ENCODE results near the gene TXLNG. TPM values are rescaled to one million over a fixed set of nuclear protein-coding genes. Genes with fewer than 3 reads are reported as not detected.
"Not testable (repeated sequence)": the region's sequence is repeated elsewhere in the genome, so short reads cannot be mapped to it uniquely, and the experiment has no call there.

TXLNG gene
- total RNA-seq, 5 donors from 2014 or later (not counting 1 experiment from before 2014, with no cell fraction given) = 16.4 to 24.0 (median 17.9) TPM

GRCh38 chrX:16779815-16780214 lies 6.5 kb upstream of the TXLNG start:
- H3K27me3 Mint-ChIP-seq; CTCF ChIA-PET; ATAC-seq (replicated peaks in 1 of 4); H3K4me3 ChIP-seq (ENCODE audit: control insufficient read depth in 1 of 2, extremely low read depth in 1 of 2, low read length in 1 of 2); H3K4me1 Mint-ChIP-seq; DNase-seq; H3K9me3 Mint-ChIP-seq; POLR2A ChIA-PET; H3K36me3 Mint-ChIP-seq; H3K27ac Mint-ChIP-seq; H3K36me3 ChIP-seq (ENCODE audit: control insufficient read depth in 2 of 2, extremely low read depth in 1 of 2, insufficient read depth in 1 of 2, low read length in 1 of 2); H3K27ac ChIP-seq (ENCODE audit: low read length); H3K4me1 ChIP-seq (ENCODE audit: control insufficient read depth in 1 of 2, extremely low read depth in 1 of 2, insufficient read depth in 2 of 2, low read length in 2 of 2); H3K4me3 Mint-ChIP-seq; H3K27me3 ChIP-seq (replicated peaks in 1 of 2; ENCODE audit: control insufficient read depth in 2 of 2, extremely low read depth in 1 of 2, insufficient read depth in 2 of 2, low read length in 1 of 2); H3K9me3 ChIP-seq: not testable (repeated sequence)
- no CpG with 5 or more reads among the region's 2 CpGs for WGBS (ENCODE audit: insufficient coverage)

GRCh38 chrX:16783452-16783851 lies 2.8 kb upstream of the TXLNG start:
- Mint-ChIP-seq H3K27me3 (no peaks in the 10 kb centered on the region), H3K4me3 (no peak overlapping the region), H3K4me1 (peaks cover 17 to 22% (median 19%) of the 10 kb centered on the region in 3 donors), H3K27ac (no peak overlapping the region), H3K36me3 (no peaks in the 10 kb centered on the region), H3K9me3 (no peaks in the 10 kb centered on the region)
- Histone ChIP-seq H3K4me3 (ENCODE audit: control insufficient read depth in 1 of 2, extremely low read depth in 1 of 2, low read length in 1 of 2) (no peak overlapping the region), H3K27me3 (replicated peaks in 1 of 2; ENCODE audit: control insufficient read depth in 2 of 2, extremely low read depth in 1 of 2, insufficient read depth in 2 of 2, low read length in 1 of 2) (no peaks in the 10 kb centered on the region), H3K9me3 (no peaks in the 10 kb centered on the region), H3K27ac (ENCODE audit: low read length) (no peak overlapping the region), H3K4me1 (ENCODE audit: control insufficient read depth in 1 of 2, extremely low read depth in 1 of 2, insufficient read depth in 2 of 2, low read length in 2 of 2) (peaks cover 5 to 10% of the 10 kb centered on the region in 2 experiments), H3K36me3 (ENCODE audit: control insufficient read depth in 2 of 2, extremely low read depth in 1 of 2, insufficient read depth in 1 of 2, low read length in 1 of 2) (no peaks in the 10 kb centered on the region)
- ATAC-seq (replicated peaks in 1 of 4) (no peak), DNase-seq (no peak)
- ChIA-PET POLR2A (interaction anchor here in 1 of 2 donors (1.1 kb wide), 1 partner anchor 18 kb away, joined by 5 read pairs; no protein-coding TSS in a partner anchor), CTCF (interaction anchor here in 1 of 2 donors (0.6 to 0.7 kb wide), 2 partner anchors 12 to 76 kb away, joined by 3 read pairs; no protein-coding TSS in a partner anchor)
- WGBS (ENCODE audit: insufficient coverage) = 100% methylated on average over 1 of the region's 17 CpGs

- H3K36me3 ChIP-seq (ENCODE audit: control insufficient read depth in 2 of 2, extremely low read depth in 1 of 2, insufficient read depth in 1 of 2, low read length in 1 of 2); H3K27ac ChIP-seq (ENCODE audit: low read length); H3K9me3 Mint-ChIP-seq; H3K4me3 ChIP-seq (ENCODE audit: control insufficient read depth in 1 of 2, extremely low read depth in 1 of 2, low read length in 1 of 2); H3K36me3 Mint-ChIP-seq; CTCF ChIA-PET; ATAC-seq (replicated peaks in 1 of 4); POLR2A ChIA-PET; H3K9me3 ChIP-seq; H3K27me3 ChIP-seq (replicated peaks in 1 of 2; ENCODE audit: control insufficient read depth in 2 of 2, extremely low read depth in 1 of 2, insufficient read depth in 2 of 2, low read length in 1 of 2); H3K27ac Mint-ChIP-seq; DNase-seq; H3K27me3 Mint-ChIP-seq: not testable (repeated sequence)
- no CpG with 5 or more reads among the region's 18 CpGs for WGBS (ENCODE audit: insufficient coverage)
- H3K4me1 ChIP-seq (ENCODE audit: control insufficient read depth in 1 of 2, extremely low read depth in 1 of 2, insufficient read depth in 2 of 2, low read length in 2 of 2) = peaks cover 5 to 10% of the 10 kb centered on the region in 2 experiments
- Mint-ChIP-seq H3K4me3 (peak overlapping the region in 1 of 3 donors; percentile 13), H3K4me1 (peaks cover 17 to 22% (median 19%) of the 10 kb centered on the region in 3 donors)
These were observed 1.8 kb upstream of the TXLNG start for GRCh38 chrX:16784440-16784839.

- 0% methylated on average over 18 of the region's 39 CpGs for WGBS (ENCODE audit: insufficient coverage)
- ChIA-PET CTCF (no interaction called here), POLR2A (interaction anchor here in 1 of 2 donors (0.7 kb wide), 1 partner anchor 957 kb away, joined by 4 read pairs; no protein-coding TSS in a partner anchor)
- peak overlapping the region; percentile 89 to 97 (median 96) for H3K4me3 Mint-ChIP-seq
- no peaks in the 10 kb centered on the region for H3K9me3 Mint-ChIP-seq
- Histone ChIP-seq H3K4me3 (ENCODE audit: control insufficient read depth in 1 of 2, extremely low read depth in 1 of 2, low read length in 1 of 2) (peak overlapping the region; percentile 65 to 77), H3K4me1 (ENCODE audit: control insufficient read depth in 1 of 2, extremely low read depth in 1 of 2, insufficient read depth in 2 of 2, low read length in 2 of 2) (peaks cover 5 to 10% of the 10 kb centered on the region in 2 experiments), H3K27ac (ENCODE audit: low read length) (no peak overlapping the region), H3K36me3 (ENCODE audit: control insufficient read depth in 2 of 2, extremely low read depth in 1 of 2, insufficient read depth in 1 of 2, low read length in 1 of 2) (no peaks in the 10 kb centered on the region), H3K27me3 (replicated peaks in 1 of 2; ENCODE audit: control insufficient read depth in 2 of 2, extremely low read depth in 1 of 2, insufficient read depth in 2 of 2, low read length in 1 of 2) (no peaks in the 10 kb centered on the region), H3K9me3 (no peaks in the 10 kb centered on the region)
- DNase-seq (peak in 6 of 35 experiments; percentile 0 to 12 (median 6)), ATAC-seq (replicated peaks in 1 of 4) (no peak)
- no peaks in the 10 kb centered on the region for H3K27me3 Mint-ChIP-seq
- H3K27ac Mint-ChIP-seq = peak overlapping the region; percentile 90
- peaks cover 17 to 26% (median 26%) of the 10 kb centered on the region in 3 donors for H3K4me1 Mint-ChIP-seq
- no peaks in the 10 kb centered on the region for H3K36me3 Mint-ChIP-seq
These were observed 773 bp upstream of the TXLNG start for GRCh38 chrX:16785247-16786138.

GRCh38 chrX:16786791-16787735 lies 797 bp downstream of the TXLNG start:
- Mint-ChIP-seq H3K27me3 (no peaks in the 10 kb centered on the region), H3K9me3 (no peaks in the 10 kb centered on the region), H3K36me3 (no peaks in the 10 kb centered on the region), H3K4me3 (peak overlapping the region; percentile 89 to 97 (median 96)), H3K27ac (peak overlapping the region in 1 of 2 donors; percentile 52), H3K4me1 (peaks cover 22 to 37% (median 34%) of the 10 kb centered on the region in 3 donors)
- Histone ChIP-seq H3K4me3 (ENCODE audit: control insufficient read depth in 1 of 2, extremely low read depth in 1 of 2, low read length in 1 of 2) (peak overlapping the region; percentile 1 to 77), H3K27ac (ENCODE audit: low read length) (peak overlapping the region; percentile 79), H3K4me1 (ENCODE audit: control insufficient read depth in 1 of 2, extremely low read depth in 1 of 2, insufficient read depth in 2 of 2, low read length in 2 of 2) (peaks cover 5 to 10% of the 10 kb centered on the region in 2 experiments), H3K9me3 (no peaks in the 10 kb centered on the region), H3K36me3 (ENCODE audit: control insufficient read depth in 2 of 2, extremely low read depth in 1 of 2, insufficient read depth in 1 of 2, low read length in 1 of 2) (peaks cover 0 to 3% of the 10 kb centered on the region in 2 donors), H3K27me3 (replicated peaks in 1 of 2; ENCODE audit: control insufficient read depth in 2 of 2, extremely low read depth in 1 of 2, insufficient read depth in 2 of 2, low read length in 1 of 2) (no peaks in the 10 kb centered on the region)
- WGBS (ENCODE audit: insufficient coverage) = 0% methylated on average over 23 of the region's 73 CpGs
- POLR2A ChIA-PET = interaction anchor here (0.5 to 0.8 kb wide), 2 partner anchors 17 to 80 kb away, joined by 3 to 6 read pairs; no protein-coding TSS in a partner anchor
- peak; percentile 7 to 59 (median 31) for DNase-seq
- peak; percentile 22 to 36 (median 28) for ATAC-seq (replicated peaks in 1 of 4)
- CTCF ChIA-PET = interaction anchor here (0.6 to 0.7 kb wide), 2 partner anchors 1046 to 1544 kb away, joined by 3 to 5 read pairs; no protein-coding TSS in a partner anchor

- no peak overlapping the region for H3K4me3 ChIP-seq (ENCODE audit: control insufficient read depth in 1 of 2, extremely low read depth in 1 of 2, low read length in 1 of 2)
- H3K27me3 Mint-ChIP-seq = no peaks in the 10 kb centered on the region
- H3K27ac ChIP-seq (ENCODE audit: low read length) = no peak overlapping the region
- H3K4me1 ChIP-seq (ENCODE audit: control insufficient read depth in 1 of 2, extremely low read depth in 1 of 2, insufficient read depth in 2 of 2, low read length in 2 of 2) = peaks cover 5 to 10% of the 10 kb centered on the region in 2 experiments
- WGBS (ENCODE audit: insufficient coverage) = no CpG with 5 or more reads among the region's 5 CpGs
- CTCF ChIA-PET = no interaction called here
- POLR2A ChIA-PET = interaction anchor here in 1 of 2 donors (0.6 kb wide), 1 partner anchor 11 kb away, joined by 7 read pairs; no protein-coding TSS in a partner anchor
- no peak for ATAC-seq (replicated peaks in 1 of 4)
- DNase-seq = no peak
- no peaks in the 10 kb centered on the region for H3K27me3 ChIP-seq (replicated peaks in 1 of 2; ENCODE audit: control insufficient read depth in 2 of 2, extremely low read depth in 1 of 2, insufficient read depth in 2 of 2, low read length in 1 of 2)
- H3K4me3 Mint-ChIP-seq = peak overlapping the region in 2 of 3 donors; percentile 81 to 96
- H3K36me3 ChIP-seq (ENCODE audit: control insufficient read depth in 2 of 2, extremely low read depth in 1 of 2, insufficient read depth in 1 of 2, low read length in 1 of 2) = peaks cover 0 to 3% of the 10 kb centered on the region in 2 donors
- H3K4me1 Mint-ChIP-seq = peaks cover 24 to 40% (median 34%) of the 10 kb centered on the region in 3 donors
- H3K36me3 Mint-ChIP-seq = no peaks in the 10 kb centered on the region
- H3K9me3 ChIP-seq = no peaks in the 10 kb centered on the region
- H3K27ac Mint-ChIP-seq = no peak overlapping the region
- no peaks in the 10 kb centered on the region for H3K9me3 Mint-ChIP-seq
These were observed 2.2 kb downstream of the TXLNG start for GRCh38 chrX:16788477-16788876.
